K562 (cell line): Measurements from ENCODE around the gene ARHGAP8.

Source experiments
- CEBPG ChIP-seq, 3 experiments: fragments of 200-800 bp in 1 of 3; sonication (Bioruptor generic) in 1 of 3; sonication (generic) in 1 of 3; formaldehyde crosslinking in 1 of 3; IDR thresholded peaks in 2 of 3; conservative IDR thresholded peaks in 1 of 3; 2 replicates each; pipeline versions ENCODE4 v1.6.1 to v1.8.0; 2016 to 2022; ENCODE audit warnings: missing compliant biosample characterization in 2 of 3, missing genetic modification characterization in 2 of 3, mild to moderate bottlenecking in 1 of 3, missing genetic modification reagents in 1 of 3
- EP300 ChIP-seq: IDR thresholded peaks from 2 replicates; pipeline ENCODE4 v1.6.1; 2012; ENCODE audit warnings: low read length, improper control_type of control experiment
- EP400 ChIP-seq: fragments of 450-650 bp; IDR thresholded peaks from 2 replicates; pipeline ENCODE4 v1.6.1; 2017; ENCODE audit warnings: antibody characterized with exemption, mild to moderate bottlenecking, moderate library complexity
- FOXA1 ChIP-seq: fragments of 450-650 bp; IDR thresholded peaks from 2 replicates; pipeline ENCODE4 v1.6.1; 2016; ENCODE audit warnings: mild to moderate bottlenecking, borderline replicate concordance
- FOXP1 ChIP-seq: sonication (generic); formaldehyde crosslinking; IDR thresholded peaks from 2 replicates; pipeline ENCODE4 v1.8.0; 2022; ENCODE audit warnings: mild to moderate bottlenecking, missing genetic modification reagents
- NFYB ChIP-seq: IDR thresholded peaks from 2 replicates; pipeline ENCODE4 v1.6.1; 2011; ENCODE audit warnings: mild to moderate bottlenecking, moderate library complexity; ENCODE audit not compliant: insufficient read length; ENCODE audit errors: extremely low read depth
- NR2C2 ChIP-seq, 2 experiments: fragments of 200-800 bp in 1 of 2; sonication (Bioruptor generic) in 1 of 2; sonication (generic) in 1 of 2; formaldehyde crosslinking in 1 of 2; IDR thresholded peaks; 2 replicates each; pipeline versions ENCODE4 v1.6.1 to v1.8.0; 2016 to 2022; ENCODE audit warnings: mild to moderate bottlenecking in 1 of 2, missing compliant biosample characterization in 1 of 2, missing genetic modification characterization in 1 of 2, missing genetic modification reagents in 1 of 2
- POLR3A ChIP-seq: IDR thresholded peaks from 2 replicates; pipeline ENCODE4 v1.6.1; 2011; ENCODE audit warnings: borderline replicate concordance, mild to moderate bottlenecking, moderate library complexity; ENCODE audit not compliant: insufficient read length, insufficient read depth; ENCODE audit errors: extremely low read depth
- SP1 ChIP-seq: sonication (generic); formaldehyde crosslinking; IDR thresholded peaks from 2 replicates; pipeline ENCODE4 v1.8.1; 2022; ENCODE audit warnings: mild to moderate bottlenecking, missing genetic modification reagents
- TF ChIP-seq, protein P1 (sequence below), 3 experiments: IDR thresholded peaks in 2 of 3; conservative IDR thresholded peaks in 1 of 3; 2 replicates each; pipeline ENCODE4 v1.5.1; 2011 to 2012; ENCODE audit warnings: low read length in 3 of 3, mild to moderate bottlenecking in 3 of 3, control low read depth in 2 of 3, improper control_type of control experiment in 1 of 3, inconsistent platforms in 1 of 3, low read depth in 1 of 3, mixed read lengths in 1 of 3, moderate library complexity in 1 of 3; ENCODE audit not compliant: insufficient read depth in 2 of 3

DNA sequence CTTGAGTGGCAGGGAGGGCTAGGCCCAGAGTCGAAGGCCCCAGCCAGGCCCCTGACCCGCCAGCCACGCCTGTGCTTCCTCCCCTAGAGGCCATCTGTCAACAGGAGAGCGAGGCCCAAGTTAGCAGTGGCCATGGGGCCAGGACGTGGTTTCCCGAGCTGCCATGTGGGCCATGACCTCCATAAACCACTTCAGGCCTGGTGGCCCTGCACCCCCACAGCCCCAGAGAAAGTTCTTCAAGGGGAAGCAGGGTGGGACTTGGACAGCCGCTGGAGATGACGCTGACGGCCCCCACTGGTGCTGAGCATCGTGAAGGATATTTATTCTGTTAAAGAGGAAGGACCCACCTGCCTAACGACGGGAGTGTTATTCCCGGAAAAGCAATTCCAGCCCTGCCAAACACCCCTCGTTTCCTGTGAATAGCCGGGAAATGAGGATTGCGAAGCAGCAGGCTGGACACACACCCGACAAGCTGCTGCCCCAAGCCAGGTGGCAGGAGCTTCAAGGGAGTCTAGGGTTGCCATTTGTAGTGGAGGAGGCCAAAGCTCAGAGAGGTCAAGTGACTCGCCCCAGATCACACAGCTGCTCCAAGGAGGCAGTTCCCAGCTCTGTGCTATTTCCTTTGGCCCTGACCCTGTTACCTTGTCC is 37.5 kb upstream of the ARHGAP8 start:
- TF ChIP-seq, protein P1, sequence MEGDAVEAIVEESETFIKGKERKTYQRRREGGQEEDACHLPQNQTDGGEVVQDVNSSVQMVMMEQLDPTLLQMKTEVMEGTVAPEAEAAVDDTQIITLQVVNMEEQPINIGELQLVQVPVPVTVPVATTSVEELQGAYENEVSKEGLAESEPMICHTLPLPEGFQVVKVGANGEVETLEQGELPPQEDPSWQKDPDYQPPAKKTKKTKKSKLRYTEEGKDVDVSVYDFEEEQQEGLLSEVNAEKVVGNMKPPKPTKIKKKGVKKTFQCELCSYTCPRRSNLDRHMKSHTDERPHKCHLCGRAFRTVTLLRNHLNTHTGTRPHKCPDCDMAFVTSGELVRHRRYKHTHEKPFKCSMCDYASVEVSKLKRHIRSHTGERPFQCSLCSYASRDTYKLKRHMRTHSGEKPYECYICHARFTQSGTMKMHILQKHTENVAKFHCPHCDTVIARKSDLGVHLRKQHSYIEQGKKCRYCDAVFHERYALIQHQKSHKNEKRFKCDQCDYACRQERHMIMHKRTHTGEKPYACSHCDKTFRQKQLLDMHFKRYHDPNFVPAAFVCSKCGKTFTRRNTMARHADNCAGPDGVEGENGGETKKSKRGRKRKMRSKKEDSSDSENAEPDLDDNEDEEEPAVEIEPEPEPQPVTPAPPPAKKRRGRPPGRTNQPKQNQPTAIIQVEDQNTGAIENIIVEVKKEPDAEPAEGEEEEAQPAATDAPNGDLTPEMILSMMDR (IDR thresholded peaks at IDR 0.05 in 2 of 3, conservative IDR thresholded peaks at IDR 0.05 in 1 of 3; ENCODE audit: insufficient read depth in 2 of 3, low read depth in 1 of 3, low read length in 3 of 3): no peak
- TF ChIP-seq FOXA1: no peak
- no peak for TF ChIP-seq SP1 (CRISPR knock-in tag)
- no peak for TF ChIP-seq FOXP1
- no peak for TF ChIP-seq POLR3A
- TF ChIP-seq CEBPG (CRISPR knock-in tag; IDR thresholded peaks at IDR 0.05): no peak
- TF ChIP-seq CEBPG (tag; conservative IDR thresholded peaks at IDR 0.05 in 1 of 2, IDR thresholded peaks at IDR 0.05 in 1 of 2): no peak
- no peak for TF ChIP-seq NR2C2 (CRISPR knock-in tag; IDR thresholded peaks at IDR 0.05)
- TF ChIP-seq NR2C2 (tag; IDR thresholded peaks at IDR 0.05): no peak
- TF ChIP-seq EP400: no peak
- TF ChIP-seq EP300: no peak
- no peak for TF ChIP-seq NFYB
